Activated CD8-positive, alpha-beta memory T cell treated with anti-CD3 and anti-CD28 coated beads, Interleukin-2, amount 50 U/mL, for 24 hours (primary cell): ENCODE results near the gene CBLL1.

Experiments
- DNase-seq: peaks from one replicate; pipeline ENCODE4 v3.0.0-alpha.2; 2020; ENCODE audit errors: extremely low read depth

Gene CBLL1

DNA sequence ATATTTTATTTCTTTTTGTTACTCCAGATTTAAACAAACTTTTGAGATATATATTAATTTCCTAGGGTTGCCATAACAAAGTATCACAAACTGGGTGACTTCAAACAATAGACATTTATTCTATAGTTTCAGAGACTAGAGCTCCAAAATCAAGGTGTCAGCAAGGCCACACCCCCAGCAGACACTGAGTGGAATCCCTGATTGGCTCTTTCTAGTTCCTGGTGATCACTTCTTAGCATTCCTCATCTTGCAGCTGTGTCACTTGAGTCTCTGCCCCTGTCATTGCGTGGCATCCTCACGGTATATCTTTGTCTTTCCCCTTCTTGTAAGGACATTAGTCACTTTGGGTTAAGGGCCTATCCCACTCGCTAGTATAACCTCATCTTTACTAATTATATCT lies 66.7 kb downstream of the CBLL1 start:
- no peak for DNase-seq
